Kasumi-1 (cell line): ENCODE data around the gene SLC10A2.

Source experiments
- DNase-seq, 2 experiments: peaks; one replicate each; lab custom pipeline; 2025; lab: John Stamatoyannopoulos, UW

SLC10A2 gene

DNA sequence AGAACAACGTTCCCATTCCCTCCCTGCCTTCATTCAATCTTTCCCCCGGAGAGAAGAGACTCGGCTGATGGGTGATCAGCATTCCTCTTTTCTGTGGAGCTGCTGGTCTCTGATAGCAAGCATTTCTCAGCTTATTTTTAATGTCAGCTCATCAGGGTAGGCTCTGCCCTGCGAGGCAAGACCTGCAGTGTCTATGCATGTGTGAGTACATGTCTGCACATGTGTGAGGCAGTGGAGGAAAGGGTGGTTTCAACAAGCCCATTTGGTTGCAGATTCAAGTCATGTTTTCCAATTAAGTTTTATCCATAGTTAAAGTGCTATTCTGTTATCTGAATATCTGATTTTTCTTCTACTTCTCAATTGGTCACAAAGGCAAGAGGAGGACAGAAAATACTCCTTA is 19.5 kb downstream of the SLC10A2 start:
- DNase-seq, result no peak

DNA sequence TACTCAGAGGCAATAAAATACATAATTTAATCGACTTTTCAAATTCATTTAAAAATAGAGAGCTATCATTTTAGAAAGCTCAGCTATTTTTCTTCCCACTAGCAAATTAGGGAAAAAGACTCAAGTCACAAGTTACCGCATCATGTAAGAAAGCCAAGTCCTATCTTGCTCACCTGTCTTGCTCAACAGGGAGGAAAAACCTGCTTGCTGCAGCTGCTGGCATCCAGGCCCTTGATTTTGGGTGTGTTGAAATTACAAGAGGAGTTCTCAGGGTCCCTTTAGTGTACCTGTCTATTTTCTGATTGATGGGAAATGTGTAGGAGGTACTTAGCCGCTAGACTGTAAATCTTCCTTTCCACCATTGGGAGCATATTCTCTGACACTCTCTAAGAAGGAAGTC is 22.2 kb downstream of the SLC10A2 start:
- DNase-seq, result no peak

DNA sequence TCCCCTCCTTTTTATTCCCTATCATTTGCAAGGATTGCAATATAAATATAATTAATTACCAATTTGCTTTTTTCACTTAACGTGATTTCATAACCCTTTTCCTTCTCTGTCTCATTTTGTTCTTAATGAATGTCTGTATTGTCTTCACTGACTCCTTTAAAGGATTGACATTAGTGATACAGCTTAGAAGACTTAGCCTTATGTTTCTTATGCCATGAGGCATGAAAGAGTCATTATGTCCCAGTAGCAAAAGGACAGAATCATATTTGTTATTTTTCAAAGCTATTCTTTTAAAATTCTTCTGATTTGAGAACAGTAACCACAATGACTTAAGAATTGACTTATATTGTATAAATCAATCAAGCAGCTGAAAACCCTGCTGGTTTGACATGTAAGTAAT is 26.2 kb downstream of the SLC10A2 start:
- DNase-seq, result no peak

DNA sequence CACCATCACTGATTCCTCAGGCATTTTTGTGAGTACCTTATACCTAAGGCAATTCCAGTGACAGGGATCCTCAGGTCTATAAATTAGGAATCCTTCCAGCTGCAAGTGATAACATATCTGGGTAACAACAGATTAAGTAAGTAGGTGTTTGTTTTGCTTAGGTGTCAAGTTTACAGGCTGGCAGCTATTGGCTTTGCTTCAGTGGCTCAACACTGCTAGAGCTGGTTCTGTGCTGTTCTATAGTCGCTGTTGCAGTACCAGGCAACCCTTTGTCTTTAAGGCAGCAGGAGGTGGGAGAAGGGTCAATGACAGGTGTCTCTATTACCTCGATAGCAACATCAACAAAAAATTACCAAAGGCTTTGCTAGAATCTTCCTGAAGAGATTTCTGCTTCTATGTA is 27.0 kb downstream of the SLC10A2 start:
- DNase-seq, result no peak

DNA sequence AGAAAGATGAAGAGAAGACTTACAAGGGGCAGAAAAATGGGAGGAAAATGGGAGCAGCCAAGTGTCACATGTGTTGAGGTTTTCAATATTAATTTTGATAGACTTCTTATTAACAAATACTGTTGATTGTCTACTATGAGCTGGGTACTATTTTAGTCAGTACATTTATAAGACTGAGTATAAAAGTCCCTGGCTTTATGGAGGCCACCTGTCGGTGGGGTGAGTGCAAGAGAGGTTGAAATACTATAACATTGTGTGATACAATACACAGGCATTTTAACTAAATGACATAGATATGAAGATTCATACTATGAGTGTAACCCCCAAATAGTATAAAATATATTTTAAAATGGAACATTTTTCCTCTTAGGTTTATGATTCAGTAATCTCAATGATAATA is 29.9 kb downstream of the SLC10A2 start:
- DNase-seq, result no peak

DNA sequence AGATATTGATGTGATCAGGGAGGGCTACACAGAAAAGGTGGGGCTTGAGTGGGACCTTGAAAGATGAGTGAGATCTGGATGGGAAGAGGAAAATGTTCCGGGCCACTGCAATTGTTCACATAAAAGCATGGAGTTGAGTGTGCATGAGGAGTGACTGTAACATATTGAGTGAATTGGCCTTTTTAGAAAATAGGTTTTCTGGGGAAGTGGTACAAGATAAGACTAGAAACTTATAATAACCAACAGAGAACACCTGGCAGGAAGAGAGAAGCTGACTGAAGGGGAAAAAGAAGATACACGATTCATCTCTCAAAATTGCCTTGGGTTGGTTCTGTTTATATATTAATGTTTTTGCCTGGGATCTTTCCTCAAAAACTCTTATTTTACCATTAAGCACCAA is 32.2 kb downstream of the SLC10A2 start:
- no peak for DNase-seq

DNA sequence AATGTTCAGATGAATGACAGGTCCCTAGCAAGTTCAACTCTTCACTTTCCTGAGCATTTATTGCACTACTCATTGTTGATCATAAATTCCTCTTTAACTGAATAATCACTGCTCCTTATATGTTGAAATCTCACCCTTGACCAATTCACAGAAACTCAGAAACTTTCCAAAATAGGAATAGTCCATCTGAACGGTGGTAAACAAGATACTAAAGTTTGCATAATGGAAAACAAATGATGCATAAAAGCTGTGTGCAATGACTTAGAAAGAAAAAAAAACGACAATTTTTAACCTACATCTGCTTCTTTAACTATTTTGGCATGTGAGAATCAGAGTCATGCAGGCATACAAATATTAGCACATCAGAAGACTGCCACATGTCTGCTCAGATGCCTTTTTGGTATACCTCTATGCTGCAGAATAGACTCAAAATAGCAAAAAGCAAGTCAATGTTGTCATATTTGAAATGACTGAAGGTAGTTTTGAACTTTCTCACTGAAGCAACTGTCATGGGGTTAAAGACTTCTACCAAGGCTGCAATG is 34.8 kb downstream of the SLC10A2 start:
- DNase-seq, result no peak

DNA sequence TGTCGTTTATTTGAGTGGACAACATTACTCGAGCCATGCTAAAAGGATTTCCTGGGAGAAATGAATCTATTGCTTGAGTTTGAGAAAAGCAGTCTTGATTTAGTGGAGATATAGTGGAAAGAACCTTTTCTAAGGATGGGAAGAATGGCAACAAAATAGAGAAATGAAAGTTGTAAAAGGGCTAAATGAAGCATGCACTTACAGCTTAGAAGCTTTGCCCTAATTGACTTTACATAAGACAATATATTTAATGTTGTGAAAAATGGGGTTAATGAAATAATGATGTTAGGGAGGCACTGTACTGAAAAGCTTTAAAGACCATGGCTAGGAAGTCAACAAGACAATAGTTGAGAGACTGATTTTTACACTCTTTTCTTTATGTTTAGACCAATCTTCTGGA is 35.4 kb downstream of the SLC10A2 start:
- no peak for DNase-seq

DNA sequence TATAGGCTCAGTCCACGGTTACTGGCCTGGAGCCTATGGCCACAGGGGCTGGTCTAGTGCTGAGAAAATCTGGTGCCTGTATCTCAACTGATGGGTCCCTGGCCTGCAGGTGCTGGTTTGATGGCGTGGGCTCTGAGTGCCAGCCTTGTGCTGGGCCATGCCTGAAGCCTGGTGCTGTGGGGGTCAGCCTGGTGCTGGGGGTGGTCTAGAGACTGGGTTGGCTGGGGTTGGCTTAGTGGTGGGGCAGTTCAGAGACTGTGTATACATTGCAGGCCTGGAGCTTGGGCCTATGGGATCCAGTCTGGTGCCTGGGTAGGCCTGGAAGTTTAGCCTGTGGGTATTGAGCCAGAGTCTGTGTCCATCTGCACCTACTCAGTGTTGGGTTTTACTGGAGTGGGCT is 36.4 kb downstream of the SLC10A2 start:
- DNase-seq, result no peak

DNA sequence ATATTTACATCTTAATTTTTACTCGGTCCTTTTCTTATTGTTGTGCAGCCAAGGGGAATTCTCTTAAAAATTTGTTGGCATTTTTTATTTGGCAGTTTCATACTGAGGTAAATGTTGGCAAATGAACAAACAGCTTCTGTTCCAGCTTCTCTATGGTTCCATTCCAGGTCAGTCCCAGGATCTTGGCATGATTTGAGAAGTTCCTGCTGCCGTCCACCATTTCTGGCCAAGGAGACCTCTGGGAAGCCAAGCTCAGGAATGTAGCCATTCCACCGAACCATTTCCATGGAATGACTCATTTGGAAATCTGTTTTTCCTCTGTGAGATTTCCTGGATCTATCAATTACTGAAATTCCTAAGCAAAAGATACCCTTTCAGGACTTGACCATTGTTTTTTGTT is 43.9 kb downstream of the SLC10A2 start:
- DNase-seq, result no peak

DNA sequence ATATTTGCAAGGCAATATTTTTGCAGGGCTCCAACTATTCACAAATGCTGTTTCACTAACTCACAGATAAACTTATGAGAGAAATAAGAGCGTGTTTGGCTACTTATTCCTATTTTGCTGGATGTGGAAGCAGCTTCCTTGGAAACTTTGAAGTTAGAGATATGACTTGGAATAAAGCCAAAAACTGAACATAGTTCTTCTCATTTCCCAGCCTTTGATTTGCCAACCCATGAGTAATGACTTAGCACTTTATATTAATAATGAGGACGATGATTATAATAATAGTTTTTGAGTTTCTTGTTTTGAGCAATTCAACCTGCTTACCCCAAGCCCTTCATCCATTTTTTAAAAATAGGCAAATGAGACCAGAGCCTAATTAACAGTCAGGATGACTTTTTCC is 47.7 kb downstream of the SLC10A2 start:
- no peak for DNase-seq

DNA sequence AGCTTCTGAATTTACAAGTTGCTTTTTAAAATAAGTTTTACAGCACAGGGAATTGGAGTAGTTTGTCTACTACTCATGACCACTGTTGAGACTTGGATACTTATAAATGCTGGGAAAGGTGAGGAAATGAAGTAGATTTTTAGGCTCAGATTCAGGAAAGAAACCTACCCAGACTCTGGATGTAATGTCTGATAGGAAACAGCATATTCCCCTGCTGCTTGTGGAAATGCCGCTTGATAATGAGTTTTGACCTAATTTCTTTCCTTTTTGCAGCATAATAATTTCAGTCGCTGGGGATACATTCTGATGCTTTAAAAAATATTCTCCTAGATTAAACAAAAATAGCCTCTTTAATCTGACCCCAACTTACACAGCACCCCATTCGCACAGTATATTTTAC is 53.6 kb downstream of the SLC10A2 start:
- no peak for DNase-seq

DNA sequence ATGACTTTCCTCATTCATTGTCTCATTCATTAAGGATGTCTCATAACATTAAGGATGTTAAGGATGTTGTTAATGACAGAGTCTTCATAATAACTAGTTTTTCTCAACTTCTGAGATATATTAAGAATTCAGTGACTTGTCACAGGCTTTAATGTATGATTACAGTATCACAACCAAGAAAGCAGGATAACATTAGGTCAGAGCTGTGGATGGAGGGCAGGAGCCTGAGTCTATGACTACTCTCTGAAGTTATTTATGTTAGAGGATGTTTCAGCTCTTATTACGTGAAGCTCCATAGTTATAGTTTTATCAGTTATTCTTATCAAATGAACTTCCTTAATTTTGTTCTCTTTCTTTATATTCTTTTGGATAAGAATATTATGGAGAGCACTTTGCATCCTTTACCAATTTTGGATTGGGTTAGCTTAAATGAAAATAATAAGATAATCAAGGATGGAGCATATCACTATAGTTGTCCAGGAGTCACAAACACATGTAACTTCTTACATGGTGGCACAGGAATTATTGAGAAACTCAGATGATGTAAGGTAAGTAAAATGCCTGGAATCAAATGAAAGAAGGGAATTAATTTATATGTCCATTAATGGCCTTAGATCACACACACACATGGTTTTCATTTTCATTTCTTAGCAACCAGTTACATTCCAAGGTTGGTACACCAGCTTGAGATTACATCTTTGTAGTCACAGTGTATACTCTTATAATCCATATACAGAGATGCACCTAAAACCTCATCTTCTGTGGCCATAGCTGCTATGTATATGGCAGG is 57.0 kb downstream of the SLC10A2 start:
- DNase-seq, result no peak

DNA sequence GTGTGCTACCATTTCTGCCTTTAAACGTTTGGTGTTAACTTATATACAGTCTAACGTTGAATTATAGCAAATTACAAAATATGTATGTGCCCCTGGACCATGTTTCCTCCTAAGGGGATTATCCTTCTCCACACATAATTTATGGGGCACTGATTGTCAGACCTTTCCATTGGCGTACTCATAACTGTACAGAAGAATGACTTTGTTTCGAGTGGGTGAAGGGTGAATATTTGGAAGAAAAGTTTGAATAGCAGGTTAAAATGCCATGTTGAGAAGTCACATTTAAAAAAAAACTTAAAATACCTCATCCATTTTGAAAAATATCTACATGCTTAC is 58.8 kb downstream of the SLC10A2 start:
- no peak for DNase-seq

DNA sequence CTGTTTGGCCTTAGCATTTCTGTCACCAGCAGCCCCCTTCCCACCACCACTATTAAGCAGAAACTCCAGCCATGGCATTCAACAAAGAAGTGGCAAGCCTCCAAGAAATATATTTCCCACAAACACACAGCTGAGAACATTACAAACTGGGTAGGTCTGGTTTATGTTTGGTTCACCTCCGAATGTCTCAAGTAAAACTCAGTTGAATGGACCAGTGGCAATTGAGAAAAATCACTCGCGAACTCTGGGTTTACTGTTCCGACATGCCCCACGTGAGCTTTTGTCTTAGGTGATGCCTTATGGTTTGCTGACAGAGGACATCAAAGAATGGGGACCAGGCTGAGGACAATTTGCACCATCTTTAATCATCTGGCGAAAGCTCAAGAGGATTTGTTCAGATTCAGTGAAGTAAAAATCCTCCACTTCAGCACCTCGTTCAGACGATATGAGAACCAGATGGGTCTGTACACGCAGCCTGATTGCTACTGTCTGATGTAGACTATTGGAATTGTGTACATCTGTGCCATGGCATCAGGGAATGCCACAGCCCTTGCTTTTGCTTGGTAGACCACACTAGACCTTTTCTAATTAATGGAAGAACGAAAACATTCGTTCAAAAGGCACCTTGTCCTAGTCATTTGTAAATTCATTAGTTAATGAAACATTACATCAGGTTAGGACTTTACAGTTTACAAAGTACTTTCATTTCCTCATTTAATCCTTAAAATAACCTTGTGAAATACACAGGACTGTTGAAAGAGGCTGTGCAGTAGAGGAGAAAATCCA is 59.4 kb downstream of the SLC10A2 start:
- no peak for DNase-seq

DNA sequence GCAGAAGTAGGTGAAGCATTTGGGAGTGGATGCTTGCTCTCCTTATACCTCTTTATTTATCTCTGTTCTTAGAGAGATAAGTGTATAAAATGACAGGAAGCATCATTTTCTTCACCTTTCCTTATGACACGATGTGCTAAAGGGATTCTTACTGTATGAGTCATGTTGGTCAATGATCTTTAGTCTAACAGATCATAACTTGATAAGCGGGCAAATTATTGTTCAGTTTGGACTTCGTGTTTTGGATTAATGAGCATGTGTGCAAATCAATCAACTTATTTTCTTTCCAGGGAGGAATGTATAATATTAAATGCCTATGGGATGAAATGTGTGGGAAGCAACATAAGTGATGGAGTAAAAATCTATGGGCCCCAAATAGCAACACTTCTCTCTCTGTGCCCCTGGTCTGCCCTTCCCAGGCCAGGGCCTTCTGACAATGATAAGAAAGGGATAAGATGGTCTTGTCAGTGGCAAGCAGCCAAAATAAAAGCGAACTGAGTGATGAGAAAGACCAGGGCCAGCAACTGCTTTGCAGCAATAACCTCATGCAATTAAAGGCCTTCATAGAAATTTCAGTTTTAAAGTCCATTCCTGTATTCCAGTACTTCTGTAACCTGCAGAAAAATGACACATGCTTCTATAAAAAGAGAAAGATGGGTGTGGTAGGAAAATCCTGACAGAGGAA is 61.4 kb downstream of the SLC10A2 start:
- no peak for DNase-seq

DNA sequence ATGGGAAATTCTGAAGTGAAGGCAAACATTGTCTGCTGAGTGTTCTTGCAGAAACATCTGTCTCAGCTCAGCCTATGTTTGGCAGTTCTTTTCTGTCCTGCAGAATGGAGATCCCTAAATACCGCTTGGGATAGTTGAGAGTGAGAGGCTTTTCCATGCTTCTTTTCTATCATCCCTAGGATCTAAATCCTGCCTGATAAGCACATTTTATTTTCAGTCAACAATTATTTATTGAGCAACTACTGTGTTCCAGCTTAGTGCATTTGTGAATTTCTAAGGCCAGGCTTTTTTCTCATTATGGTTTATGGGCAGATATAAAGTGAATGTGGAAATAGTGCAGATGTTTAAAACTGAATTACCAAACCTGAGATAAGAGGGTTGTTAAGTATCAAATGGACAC is 62.6 kb downstream of the SLC10A2 start:
- DNase-seq, result no peak

DNA sequence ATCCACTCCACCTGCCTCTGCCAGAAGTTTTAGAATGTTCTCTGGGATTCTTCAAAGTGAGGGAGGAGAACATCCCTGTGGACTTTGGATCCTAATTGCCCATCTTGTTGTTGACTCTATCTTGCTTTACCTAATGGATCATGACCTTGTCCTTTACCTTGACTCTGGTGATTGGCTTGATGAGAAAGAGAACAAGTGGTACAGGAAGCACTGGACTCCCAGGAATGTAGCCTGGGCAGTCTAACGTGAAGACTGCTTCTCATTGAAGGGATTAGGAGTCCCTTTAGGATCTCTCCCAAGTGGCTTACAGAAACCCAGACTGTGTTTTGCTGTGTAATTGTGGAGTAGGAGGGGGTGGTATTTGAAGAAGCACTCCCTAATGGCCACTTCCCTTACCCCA is 63.9 kb downstream of the SLC10A2 start:
- DNase-seq, result no peak

DNA sequence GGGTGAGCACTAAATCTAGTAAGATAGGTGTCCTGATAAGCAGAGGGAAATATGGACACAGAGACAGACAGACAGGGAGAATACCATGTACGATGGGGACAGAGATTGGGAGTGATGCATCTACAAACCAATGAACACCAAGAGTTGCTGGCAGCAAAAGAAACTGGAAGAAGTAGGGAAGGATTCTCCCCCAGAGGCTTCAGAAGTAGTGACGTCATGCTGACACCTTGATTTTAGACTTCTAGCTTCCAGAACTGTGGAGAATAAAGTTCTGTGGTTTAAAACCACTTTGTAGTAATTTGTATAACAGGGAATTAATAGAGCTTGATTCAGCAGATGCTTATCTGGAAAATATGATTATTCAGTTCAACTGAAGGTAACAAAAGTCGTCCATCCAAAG is 66.1 kb downstream of the SLC10A2 start:
- DNase-seq, result no peak

DNA sequence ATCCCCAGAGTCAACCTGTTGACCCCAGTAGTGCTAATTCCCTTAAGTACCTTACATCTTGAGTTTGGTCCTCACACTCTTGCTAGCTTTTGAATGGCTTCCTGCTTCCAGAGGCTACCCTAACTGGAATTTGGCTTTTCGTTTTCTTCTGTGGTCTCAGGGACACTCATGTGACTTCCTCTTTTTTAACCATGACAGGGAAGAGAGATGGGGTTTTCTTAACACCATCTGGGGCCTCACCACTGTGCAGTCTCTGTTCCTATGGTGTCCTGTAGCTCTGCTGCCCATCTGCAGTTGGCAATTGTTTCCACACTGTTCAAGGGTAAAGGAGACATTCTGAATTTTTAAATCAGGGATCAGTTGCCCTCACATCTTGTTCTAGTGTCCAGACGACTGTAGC is 66.7 kb downstream of the SLC10A2 start:
- DNase-seq, result peak; percentile 84 to 92
